GM04503 (cell line): ENCODE results near the gene TMEM184A.

Source experiments
- DNase-seq: peaks from one replicate; pipeline ENCODE4 v3.0.0-alpha.2; 2012; ENCODE audit warnings: low read depth

TMEM184A gene

DNA sequence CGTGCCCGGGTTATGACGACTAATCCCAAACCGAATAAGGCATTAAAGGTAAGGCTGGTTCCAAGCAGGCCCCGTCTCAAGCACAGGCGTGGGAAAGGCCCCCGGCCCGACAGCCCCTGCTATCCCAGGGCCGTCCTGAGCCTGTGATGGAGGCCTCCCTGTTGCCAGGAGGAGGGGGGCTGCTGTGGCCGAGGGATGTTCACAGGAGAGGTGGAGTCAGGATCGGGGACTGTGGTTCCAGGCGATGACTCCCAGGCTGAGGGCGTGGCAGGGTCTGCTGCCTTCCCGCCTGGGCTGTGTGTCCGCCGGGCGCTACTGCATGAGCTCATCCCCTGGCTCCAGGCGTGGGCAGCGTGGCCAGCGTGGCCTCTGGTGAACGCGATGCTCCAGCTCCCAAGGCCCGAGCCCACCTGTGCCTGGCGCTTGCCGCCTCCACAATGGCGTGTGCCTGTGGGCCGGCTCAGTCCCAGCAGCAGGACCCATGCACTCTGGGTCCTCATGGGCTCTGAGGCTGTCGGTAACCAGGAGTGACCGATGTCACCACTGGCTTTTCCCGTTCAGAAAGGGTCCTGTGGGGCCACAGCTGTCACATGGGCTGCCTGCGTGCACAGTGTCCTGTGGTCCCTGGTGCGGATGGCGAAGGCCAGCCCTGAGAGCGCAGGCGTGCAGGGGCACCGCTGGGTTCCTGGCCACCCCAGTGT lies 16.7 kb downstream of the TMEM184A start:
- DNase-seq, result no peak

DNA sequence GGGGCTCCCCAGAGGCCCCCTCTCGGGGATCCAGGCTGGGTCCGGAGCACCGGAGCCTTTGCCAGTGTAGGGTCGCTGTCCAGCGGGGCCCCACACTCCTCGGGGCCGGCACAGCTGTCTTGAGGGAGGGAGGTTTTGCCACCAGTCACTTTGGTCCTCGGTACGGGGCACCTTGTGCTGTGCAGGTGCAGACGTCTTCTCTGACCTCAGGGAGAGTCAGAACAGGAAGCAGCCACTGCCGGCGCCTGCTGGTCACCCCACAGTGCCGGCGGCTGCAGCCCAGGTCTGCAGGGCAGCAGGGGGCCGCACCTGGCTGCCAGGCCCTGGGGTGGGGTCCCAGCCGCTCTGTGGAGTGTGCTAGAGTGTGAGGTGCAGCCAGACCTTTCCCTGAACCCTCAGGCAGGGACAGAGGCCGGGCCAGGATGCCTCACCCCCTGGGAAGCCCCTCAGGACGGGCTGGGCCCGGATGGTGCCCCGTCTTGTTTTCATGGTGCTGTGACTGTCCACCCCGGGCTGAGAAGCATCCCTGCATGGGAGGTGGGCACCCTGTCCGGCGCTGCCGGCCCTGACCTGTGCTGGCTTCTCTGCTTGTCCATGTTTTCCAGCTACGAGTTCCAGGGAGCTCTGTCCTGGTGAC lies 17.3 kb downstream of the TMEM184A start:
- no peak for DNase-seq

DNA sequence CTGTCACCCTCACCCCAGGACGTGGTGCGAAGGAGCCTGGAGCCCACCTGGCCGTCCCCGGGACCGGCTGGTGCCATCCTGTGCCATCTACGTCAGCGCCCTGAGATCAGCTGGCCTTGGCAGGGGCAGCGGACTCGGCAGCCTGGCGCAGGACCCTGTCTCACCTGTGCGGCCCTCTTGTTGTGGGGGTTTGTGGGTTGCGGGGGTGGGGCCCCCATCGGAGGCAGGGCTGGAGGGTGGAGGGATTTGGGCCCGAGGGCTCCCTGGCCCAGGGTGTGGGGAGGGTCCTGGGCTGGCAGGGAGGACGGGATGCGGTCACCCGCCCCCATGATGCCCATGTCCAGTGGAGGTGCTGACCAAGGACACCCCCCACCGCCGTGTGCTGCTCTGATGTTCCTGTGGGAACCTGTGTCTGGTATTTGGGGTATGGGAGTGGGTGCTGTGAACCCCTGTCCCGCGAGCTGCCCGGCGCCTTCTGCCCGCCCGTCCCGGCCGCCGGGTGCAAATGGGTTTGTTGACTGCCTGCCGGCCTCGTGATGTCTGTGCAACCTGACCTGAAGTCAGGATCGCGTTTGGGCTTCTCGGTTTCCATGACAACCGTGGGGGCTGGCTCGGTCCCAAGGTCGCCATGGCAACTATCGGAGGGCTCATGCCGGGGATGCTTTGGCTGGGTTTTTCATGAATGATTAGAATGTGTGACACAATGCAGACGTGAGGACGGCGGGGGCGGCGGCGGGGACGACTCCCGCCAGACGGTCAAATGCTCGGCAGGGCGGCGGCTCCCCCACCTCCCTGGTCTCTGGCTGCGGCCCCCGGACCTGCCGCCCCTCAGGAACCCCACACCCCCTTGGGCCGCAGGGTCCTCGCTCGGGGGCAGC lies 18.2 kb downstream of the TMEM184A start:
- peak; percentile 42 for DNase-seq

DNA sequence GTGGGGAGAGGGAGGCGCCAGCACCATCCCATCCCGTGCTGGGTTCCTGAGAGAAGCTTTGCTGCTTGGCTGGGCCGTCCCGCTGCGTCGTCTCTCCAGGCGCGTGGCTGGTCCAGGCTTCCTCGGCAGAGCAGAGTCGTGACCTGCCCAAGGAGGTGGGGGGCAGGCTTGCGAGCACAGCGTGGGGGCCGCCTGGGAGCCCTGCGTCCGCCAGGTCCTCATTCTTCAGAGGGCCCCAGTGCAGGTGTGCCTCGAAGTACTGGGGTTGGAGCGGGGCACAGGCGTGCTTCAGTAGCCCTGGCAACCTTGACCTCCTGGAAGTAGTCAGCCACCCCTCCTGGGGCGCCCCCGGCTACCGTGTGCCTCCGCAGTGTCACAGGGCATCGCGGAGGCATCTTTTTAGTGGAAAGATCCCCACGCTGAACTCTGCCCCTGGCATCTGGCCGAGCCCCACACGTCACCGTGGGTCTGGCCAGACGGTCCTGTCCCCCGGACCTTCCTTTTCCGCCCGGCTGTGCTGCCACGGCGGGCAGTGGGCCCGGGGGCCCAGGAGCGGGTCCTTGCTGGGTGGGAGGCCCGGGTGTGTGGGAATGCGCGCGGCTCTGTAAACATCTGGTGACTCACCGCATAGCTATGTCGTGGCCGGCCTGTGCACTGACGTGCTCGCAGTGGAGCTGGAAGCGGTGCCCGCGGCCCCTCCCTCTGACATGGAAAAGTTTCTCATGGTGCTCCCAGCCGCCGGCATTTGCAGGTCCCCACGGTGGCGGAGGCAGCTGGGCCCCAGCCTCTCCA lies 19.1 kb downstream of the TMEM184A start:
- peak; percentile 89 for DNase-seq

DNA sequence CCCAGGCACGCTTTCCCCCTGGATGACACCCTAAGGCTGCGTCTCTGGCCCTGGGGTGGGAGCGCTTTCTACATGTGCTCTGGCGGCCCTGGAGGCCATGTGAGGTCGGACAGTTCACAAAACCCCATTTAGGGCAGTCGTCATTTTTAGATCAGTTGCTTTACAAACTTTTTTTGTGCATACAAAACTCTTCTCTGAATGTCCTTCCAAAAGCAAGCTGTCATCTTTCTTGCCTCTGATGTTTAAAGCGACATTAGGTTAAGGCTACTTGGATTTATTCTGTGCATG lies 19.6 kb downstream of the TMEM184A start:
- no peak for DNase-seq

DNA sequence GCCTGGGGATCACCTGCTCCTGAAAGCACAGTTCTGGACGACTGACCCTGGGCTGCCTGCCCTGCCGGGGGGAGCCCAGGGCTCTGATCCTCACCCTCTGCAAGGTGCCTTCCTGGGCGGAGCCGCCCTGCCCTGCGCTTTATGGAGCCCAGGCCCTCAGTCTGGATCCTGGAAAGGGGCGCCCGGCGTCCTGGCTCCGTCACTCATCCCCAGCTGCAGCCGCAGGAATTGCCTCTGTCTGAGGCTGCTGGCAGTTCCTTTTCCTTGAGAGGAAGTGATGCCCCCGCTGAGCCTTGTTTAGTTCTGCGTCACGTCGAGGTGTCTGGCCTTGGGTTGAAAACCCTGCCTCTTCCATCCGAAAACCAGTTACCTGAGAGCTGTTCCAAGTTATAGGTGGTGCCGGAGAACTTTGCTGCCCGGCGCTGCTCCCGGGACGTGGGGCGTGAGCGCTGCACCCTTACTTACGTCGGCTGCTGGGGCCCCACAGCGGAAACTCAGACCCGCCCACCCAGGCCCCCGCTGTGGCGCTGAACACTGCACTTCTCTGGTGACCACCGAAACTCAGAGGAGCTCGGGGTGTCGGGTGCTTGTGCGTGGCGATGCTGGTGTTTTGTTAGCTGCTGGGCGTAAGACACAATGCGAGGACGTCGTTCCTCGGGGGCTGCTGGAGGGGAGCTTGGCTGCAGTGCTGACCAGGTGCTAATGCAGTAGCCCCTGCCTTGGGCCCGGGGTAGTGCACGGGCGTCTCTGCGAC lies 20.1 kb downstream of the TMEM184A start:
- no peak for DNase-seq

DNA sequence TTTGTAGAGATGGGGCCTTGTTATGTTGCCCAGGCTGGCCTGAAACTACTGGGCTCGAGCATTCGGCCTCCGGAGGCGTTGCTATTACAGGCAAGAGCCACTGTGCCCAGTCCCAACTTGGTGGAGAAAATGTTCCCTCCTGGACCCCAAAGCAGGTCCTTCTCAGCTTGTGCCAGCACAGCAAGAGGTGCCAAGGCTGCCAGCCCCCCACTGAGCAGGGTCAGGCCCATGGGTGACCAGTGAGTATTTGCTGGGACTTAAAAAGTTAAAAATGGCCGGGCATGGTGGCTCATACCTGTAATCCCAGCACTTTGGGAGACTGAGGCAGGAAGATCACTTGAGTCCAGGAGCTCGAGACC lies 20.9 kb downstream of the TMEM184A start:
- DNase-seq, result no peak

DNA sequence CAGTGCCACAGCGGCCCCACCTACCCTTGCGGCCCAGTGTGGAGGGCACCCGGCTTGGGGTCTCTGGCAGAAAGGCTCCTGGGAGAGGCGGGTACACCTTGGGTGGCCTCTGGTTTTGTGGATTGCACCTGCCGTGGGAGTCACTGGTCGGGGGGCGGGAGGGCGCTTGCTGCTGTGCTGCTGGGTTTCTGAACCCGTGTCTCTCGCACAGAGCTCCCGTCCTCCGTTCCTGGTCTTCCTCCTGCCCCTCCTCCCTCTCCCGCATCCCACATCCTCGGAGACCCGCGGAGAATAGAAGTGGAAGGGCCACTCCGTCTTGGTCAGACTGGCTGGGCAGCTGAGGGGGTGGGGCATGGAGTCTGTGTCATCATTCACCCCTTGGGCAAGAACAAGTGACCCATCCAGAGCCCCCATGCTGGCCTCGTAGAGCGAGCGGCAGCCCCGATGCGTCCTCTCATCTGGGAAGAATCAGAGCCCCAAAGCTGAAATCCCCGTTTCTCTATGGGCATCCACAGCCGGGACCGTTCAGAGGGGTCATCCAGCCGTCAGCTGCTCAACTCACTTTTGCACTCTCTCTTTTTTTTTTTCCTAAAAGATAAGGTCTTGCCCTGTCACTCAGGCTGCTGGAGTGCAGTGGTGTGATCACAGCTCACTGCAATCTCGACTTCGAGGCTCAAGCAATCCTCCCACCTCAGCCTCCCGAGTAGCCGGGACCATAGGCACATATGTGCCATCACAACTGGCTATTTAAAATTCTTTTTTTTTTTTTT lies 21.5 kb downstream of the TMEM184A start:
- no peak for DNase-seq

DNA sequence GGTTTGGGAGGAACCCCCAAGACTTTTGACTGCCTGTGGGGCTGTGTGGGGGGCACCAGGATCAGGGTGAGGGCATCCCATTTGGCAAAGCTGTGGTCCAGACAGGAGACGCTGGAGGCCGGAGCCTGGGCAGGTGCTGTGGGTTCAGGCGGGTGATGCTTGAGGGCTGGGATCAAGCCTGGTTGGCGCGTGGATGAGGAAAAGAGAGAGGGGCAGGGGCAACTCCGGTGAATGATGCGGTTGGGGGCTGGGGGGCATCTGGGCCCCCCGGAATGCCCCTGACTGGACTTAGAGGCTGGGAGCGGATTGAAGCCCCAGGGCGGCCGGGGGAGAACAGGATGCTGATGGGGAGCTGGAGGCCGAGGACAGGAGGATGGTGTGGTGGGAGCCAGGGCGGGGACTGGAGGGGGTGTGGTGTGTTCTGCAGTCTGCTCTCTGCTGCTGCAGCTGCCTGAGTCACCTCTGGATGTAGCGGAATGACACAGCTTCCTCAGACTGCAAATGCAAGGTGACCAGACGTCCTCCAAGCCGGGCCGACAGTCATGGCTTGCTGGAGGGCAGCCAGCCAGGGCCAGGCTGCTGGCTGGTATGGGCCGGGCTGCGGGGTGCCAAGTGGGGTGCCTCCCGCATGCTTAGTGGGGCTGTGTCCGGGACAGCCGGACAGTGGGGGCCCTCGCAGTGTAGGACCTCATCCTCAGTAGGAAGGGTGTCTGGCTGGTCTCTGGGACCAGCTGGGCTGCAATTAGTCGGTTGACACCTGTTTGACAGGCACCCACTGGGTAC lies 22.3 kb downstream of the TMEM184A start:
- DNase-seq, result peak; percentile 59

DNA sequence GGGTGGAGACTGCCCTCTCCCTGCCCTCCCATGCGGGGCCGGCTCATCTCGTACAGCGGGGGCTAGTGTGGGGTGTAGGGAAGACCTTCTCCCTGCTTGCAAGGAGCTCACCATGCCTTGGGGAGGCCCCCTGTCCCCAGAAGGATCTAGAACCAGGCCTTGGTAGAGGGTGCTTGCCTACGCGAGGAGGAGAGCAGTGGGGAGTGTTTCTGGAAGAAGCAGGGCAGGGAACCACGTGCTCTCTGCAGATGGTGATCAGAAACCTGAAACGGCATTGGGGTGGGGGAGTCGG lies 22.8 kb downstream of the TMEM184A start:
- DNase-seq, result no peak

DNA sequence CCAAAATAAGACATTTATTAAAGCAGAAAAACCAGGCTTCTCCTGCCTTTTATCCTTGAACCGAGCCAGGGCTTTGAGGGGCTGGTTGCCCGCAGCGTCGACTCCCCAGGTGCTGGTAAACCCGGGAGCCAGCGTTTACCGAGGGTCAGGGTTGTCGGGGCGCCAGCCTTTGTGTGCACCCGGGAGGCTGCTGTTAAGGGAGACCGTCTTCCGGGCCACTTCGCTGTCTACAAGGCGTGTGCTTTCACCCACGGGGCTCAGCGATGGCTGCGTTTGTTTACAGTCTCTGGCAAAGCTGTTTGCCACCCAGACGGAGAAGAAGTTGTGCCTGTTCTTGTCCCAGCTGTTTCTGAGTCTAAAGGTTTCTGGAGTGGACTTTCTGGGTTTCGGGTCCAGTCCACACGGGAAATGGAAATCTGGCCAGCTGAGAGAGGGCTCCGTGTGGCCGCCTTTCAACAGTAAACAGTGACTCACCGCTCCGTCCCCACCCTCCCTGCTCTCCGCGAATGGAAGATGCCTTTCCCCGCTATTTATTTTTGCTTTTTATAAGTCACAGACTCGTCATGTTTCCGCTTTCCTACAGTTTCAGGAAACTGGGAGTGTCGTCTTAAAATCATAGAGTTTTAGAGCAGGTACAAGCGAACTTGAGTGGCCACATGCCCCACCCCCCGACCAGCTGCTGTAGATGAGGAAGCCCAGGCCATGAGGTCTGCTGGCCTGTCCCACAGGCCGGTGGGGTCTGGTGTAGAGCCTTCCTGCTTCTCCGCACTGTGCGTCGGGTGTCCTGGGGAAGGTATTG lies 23.4 kb downstream of the TMEM184A start:
- DNase-seq, result peak; percentile 78

DNA sequence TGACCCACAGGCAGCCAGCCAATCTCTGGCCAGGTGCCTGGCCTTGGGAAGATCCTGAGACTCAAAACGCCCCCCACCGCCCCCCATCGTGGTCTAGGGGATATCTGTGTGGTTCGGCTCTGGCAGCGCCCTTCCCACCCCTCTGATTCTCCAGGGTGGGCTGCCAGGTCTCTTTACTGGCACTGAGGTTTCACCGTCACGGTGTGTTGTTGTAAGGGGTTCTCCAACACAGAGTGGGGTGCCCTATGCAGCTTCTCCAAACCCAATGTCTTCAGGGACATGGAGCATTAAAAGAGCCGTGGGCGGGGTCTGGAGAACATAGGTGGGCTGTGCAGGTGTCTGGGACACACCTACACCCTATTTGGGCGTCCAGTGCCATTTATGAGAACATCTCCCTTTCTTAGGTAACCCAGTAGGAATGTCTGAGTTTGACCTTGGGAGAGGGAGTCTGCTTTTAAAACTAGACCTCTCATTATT lies 24.0 kb downstream of the TMEM184A start:
- DNase-seq, result no peak

DNA sequence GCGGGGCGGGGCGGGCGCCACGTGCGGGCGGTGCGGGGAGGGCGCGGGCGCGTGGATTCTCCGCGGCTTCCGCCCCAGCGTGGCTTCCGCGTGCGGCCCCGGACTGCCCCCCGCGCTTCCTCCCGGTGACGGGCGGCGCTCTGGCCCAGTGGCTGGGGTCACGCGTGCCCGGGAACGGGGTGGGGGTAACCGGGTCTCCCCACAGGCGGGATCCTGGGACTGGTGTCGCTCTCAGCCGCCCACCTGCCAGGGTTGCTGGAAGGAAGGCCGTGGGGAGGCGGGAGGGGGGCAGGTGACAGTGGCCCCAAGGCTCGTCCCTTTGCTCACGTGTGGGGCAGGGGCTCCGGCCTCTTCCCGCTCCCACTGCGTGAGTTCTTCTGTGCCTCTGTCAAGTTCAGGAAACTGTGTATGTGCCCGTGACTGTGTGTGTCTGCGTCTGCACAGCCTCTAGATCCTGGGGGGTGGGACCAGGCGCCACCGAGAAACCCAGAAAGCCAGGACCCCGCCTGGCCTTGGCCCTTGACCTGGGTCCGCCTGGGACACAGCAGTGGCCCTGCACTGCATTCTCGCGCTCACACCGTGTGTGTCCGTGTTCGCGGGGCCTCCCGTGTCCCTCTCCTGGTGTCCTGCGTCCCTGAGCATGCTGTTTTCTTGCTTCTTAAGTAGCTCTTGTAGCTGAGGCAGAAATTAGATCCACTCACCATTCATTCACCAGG lies 24.6 kb downstream of the TMEM184A start:
- DNase-seq, result no peak

DNA sequence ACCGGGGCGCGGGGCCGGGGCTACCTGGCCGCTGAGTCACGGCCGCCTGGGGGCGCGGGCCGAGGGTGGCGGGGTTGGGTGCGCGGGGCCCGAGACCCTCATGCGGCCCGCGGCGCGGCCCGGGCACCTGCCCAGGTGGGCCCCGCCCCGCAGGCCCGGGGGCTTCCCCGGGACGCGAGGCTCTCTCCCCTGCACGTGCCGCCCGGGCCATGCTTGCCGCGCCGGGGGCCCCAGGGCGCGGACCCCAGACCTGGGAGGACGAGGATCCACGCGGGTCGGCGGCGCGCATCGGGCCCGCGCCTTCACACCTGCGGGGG lies 25.1 kb downstream of the TMEM184A start:
- DNase-seq, result no peak

DNA sequence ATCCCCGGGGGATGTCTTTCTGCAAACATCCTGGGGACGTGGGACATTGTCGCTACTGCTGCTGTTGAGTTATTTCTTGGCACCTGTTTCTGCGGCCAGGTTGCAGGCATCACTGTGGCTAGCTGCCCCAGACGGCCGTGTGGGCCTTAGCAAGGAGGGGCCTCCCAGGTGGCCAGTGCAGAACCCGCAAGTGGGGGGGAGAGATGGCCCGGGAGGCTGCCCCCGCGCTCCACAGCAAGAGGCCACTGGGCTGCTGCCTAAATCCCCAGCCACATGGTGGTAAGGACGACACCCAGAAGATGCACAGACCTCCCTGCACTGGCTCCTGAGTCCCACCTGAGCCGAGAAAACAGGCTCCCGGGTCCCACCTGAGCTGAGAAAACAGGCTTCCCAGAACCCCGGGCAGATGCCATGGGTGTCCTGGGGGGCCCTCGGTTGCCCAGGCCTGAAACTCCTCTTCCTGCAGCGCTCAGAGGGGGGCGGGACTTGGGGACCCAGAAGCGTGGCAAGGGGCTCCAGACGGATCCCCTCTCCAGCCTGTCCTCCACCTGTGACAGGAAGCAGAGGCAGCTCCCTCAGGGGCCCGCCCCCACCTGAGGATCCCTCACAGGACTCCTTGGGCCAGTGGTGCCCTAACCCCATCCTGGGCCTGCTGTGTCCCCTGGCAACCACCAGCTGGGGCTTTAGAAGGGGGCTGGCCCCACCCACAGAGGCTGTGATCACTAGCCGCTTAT lies 26.5 kb downstream of the TMEM184A start:
- no peak for DNase-seq

DNA sequence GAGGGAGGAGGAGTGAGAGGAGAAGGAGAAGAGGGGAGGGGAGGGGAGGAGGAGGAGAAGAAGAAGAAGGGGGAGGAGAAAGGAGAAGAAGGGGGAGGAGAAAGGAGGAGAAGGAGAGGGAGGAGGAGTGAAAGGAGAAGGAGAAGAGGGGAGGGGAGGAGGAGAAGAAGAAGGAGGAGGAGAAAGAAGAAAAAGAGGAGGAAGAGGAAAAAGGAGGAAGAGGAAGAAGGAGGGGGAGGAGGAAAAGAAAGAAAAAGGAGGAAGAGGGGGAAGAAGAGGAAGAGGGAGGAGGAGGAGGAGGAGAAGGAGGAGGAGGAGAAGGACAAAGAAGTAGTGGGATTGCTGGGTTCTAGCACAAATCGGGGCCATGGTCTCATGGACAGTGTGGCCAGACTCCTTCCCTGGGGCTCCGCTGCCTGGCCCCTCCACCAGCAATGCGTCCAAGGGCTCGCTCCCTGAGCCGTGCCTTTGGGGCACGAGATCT lies 29.7 kb downstream of the TMEM184A start:
- no peak for DNase-seq

DNA sequence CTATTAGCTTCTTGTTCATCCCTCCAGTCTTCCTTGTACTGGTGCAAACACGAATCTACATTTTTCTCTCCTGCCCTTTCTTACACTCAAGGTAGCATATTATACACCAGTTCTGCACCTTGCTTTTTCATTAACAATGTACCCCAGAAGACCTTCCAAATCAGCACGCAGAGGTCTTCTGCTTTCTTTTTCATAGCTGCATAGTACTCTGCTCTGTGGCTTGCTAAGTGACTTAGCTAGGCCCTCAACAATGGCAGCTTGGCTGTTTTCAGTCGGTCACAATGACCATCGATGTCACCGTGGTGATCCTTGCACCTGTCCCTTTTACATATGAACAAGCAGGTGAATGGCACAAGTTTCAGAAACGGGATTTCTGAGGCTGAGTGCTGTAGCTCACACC lies 30.6 kb downstream of the TMEM184A start:
- DNase-seq, result no peak

DNA sequence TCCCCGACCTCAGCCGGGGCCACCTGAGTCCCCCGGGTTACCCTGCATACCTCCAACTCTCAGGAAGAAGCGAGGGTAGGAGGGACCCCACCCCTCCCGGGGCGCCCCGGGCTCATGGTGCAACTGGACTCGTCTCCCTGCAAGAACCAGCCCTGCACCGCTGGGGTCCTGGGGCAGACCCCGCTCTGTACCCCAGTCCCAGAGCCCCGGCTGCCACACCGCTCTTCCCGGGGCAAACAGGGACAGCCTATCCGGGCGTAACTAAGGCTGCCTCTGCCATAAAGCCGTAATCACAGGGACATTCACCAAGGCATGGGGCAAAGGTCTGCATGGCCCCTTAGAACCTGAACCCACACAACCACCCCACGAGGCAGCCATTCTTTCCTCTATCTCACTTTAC lies 32.2 kb downstream of the TMEM184A start:
- DNase-seq, result no peak
